Measurements from ENCODE around the gene ID2. TPM values are rescaled to one million over a fixed set of nuclear protein-coding genes. Genes with fewer than 3 reads are reported as not detected.

Gene ID2
- polyA plus RNA-seq, 3 donors, result 282 to 2,821 (median 295) TPM

GRCh38 chr2:8644605-8645175 lies 37.2 kb upstream of the ID2 start:
- Histone ChIP-seq H3K36me3 (replicated peaks in 1 of 2; ENCODE audit: control insufficient read depth in 1 of 2, insufficient read depth in 2 of 2, low read length in 2 of 2) (no peaks in the 10 kb centered on the region), H3K9ac (ENCODE audit: insufficient read depth, low read length, poor library complexity, severe bottlenecking) (peak overlapping the region; percentile 40), H3K79me2 (ENCODE audit: insufficient read depth, low read length) (no peaks in the 10 kb centered on the region), H4K20me1 (ENCODE audit: insufficient read depth, low read length) (no peaks in the 10 kb centered on the region), H3K4me2 (replicated peaks; ENCODE audit: extremely low read depth, low read length, poor library complexity, severe bottlenecking) (peak overlapping the region; percentile 66), H3K27ac (ENCODE audit: low read depth in 1 of 2, low read length in 2 of 2) (peak overlapping the region; percentile 23 to 59), H3K27me3 (ENCODE audit: control insufficient read depth in 2 of 2, insufficient read depth in 2 of 2, low read length in 2 of 2) (no peaks in the 10 kb centered on the region), H3K4me1 (ENCODE audit: control insufficient read depth in 1 of 2, insufficient read depth in 2 of 2, low read length in 2 of 2) (peaks cover 38 to 46% of the 10 kb centered on the region in 2 donors), H3K4me3 (replicated peaks in 1 of 3; ENCODE audit: low read depth in 2 of 3, low read length in 3 of 3) (peak overlapping the region in 1 of 3 experiments; percentile 51), H2AFZ (ENCODE audit: insufficient read depth, low read depth, low read length, poor library complexity, severe bottlenecking) (peak overlapping the region; percentile 70), H3K9me3 (replicated peaks in 1 of 2; ENCODE audit: control insufficient read depth in 1 of 2, insufficient read depth in 1 of 2, low read length in 2 of 2) (peaks cover 0 to 24% of the 10 kb centered on the region in 2 donors)
- H3K27me3 Mint-ChIP-seq (ENCODE audit: low read depth in 3 of 3), result peaks cover 0 to 2% (median 1%) of the 10 kb centered on the region in 3 donors
- intact Hi-C loops (cut with micrococcal nuclease), result loop anchor here in 1 of 2 donors (5.0 kb wide), 1 partner anchor 33 kb away; no protein-coding TSS in a partner anchor
- peak; percentile 59 to 86 (median 71) for DNase-seq
- peak; percentile 77 for TF ChIP-seq CTCF (IDR thresholded peaks at IDR 0.05)
- H3K4me1 Mint-ChIP-seq, result peaks cover 44% of the 10 kb centered on the region
- H3K27ac Mint-ChIP-seq, result peak overlapping the region in 6 of 7 donors; percentile 31 to 79 (median 66)
- H3K36me3 Mint-ChIP-seq, result no peaks in the 10 kb centered on the region
- peak overlapping the region in 1 of 2 donors; percentile 26 for H3K4me3 Mint-ChIP-seq
- peaks cover 8 to 14% (median 10%) of the 10 kb centered on the region in 7 donors for H3K9me3 Mint-ChIP-seq
- WGBS (ENCODE audit: insufficient coverage), result 24% methylated on average over 16 of the region's 19 CpGs

- Mint-ChIP-seq H3K4me3 (no peak overlapping the region), H3K4me1 (peaks cover 44% of the 10 kb centered on the region), H3K27ac (peak overlapping the region in 4 of 7 donors; percentile 18 to 71 (median 33)), H3K36me3 (no peaks in the 10 kb centered on the region), H3K27me3 (ENCODE audit: low read depth in 3 of 3) (peaks cover 0 to 3% (median 2%) of the 10 kb centered on the region in 3 donors), H3K9me3 (peaks cover 8 to 14% (median 10%) of the 10 kb centered on the region in 7 donors)
- no peaks in the 10 kb centered on the region for H4K20me1 ChIP-seq (ENCODE audit: insufficient read depth, low read length)
- H2AFZ ChIP-seq (ENCODE audit: insufficient read depth, low read depth, low read length, poor library complexity, severe bottlenecking), result peak overlapping the region; percentile 70
- H3K27me3 ChIP-seq (ENCODE audit: control insufficient read depth in 2 of 2, insufficient read depth in 2 of 2, low read length in 2 of 2), result no peaks in the 10 kb centered on the region
- WGBS (ENCODE audit: insufficient coverage), result 91% methylated on average over 50 of the region's 51 CpGs
- peak overlapping the region; percentile 66 for H3K4me2 ChIP-seq (replicated peaks; ENCODE audit: extremely low read depth, low read length, poor library complexity, severe bottlenecking)
- H3K79me2 ChIP-seq (ENCODE audit: insufficient read depth, low read length), result no peaks in the 10 kb centered on the region
- H3K27ac ChIP-seq (ENCODE audit: low read depth in 1 of 2, low read length in 2 of 2), result peak overlapping the region in 1 of 2 donors; percentile 23
- intact Hi-C loops (cut with micrococcal nuclease), result no loop called here
- H3K9me3 ChIP-seq (replicated peaks in 1 of 2; ENCODE audit: control insufficient read depth in 1 of 2, insufficient read depth in 1 of 2, low read length in 2 of 2), result peaks cover 0 to 24% of the 10 kb centered on the region in 2 donors
- H3K9ac ChIP-seq (ENCODE audit: insufficient read depth, low read length, poor library complexity, severe bottlenecking), result no peak overlapping the region
- TF ChIP-seq CTCF (IDR thresholded peaks at IDR 0.05), result peak; percentile 43
- H3K4me3 ChIP-seq (replicated peaks in 1 of 3; ENCODE audit: low read depth in 2 of 3, low read length in 3 of 3), result peak overlapping the region in 1 of 3 experiments; percentile 51
- H3K36me3 ChIP-seq (replicated peaks in 1 of 2; ENCODE audit: control insufficient read depth in 1 of 2, insufficient read depth in 2 of 2, low read length in 2 of 2), result no peaks in the 10 kb centered on the region
- no peak for DNase-seq
- peaks cover 38 to 46% of the 10 kb centered on the region in 2 donors for H3K4me1 ChIP-seq (ENCODE audit: control insufficient read depth in 1 of 2, insufficient read depth in 2 of 2, low read length in 2 of 2)
Measured at GRCh38 chr2:8645176-8645831, 36.6 kb upstream of the ID2 start.

All from CD14-positive monocyte (primary cell).